Heart right ventricle (tissue), 16 donors: ENCODE measurements around the gene TMEM204. TPM values are rescaled to one million over a fixed set of nuclear protein-coding genes. Genes with fewer than 3 reads are reported as not detected.

ENCODE experiments used
- ATAC-seq, 8 donors: fragments of 200-7000 bp; cut with Tn5 transposase; one replicate each; pipeline ENCODE4 v1.9.1; 2020; ENCODE audit warnings: mild to moderate bottlenecking in 8 of 8, moderate library complexity in 8 of 8, moderate number of reproducible peaks in 1 of 8
- DNase-seq, 2 donors: peaks; one replicate each; pipeline ENCODE4 v3.0.0-alpha.2; 2020
- H3K27ac ChIP-seq, 10 donors: fragments of 200-600 bp; sonication (generic) in 2 of 10; one replicate each; pipeline versions ENCODE4 v1.5.0 to v1.8.0; 2020 to 2022; ENCODE audit warnings: mild to moderate bottlenecking in 3 of 10
- H3K27me3 ChIP-seq, 7 donors: fragments of 200-600 bp; one replicate each; pipeline ENCODE4 v1.8.0; 2021 to 2022; ENCODE audit warnings: mild to moderate bottlenecking in 2 of 7
- H3K36me3 ChIP-seq, 9 donors: fragments of 200-600 bp; sonication (generic) in 1 of 9; one replicate each; pipeline versions ENCODE4 v1.5.0 to v1.8.0; 2020 to 2022; ENCODE audit warnings: mild to moderate bottlenecking in 2 of 9
- H3K4me1 ChIP-seq, 9 donors: fragments of 200-600 bp; sonication (generic) in 1 of 9; one replicate each; pipeline versions ENCODE4 v1.5.0 to v1.8.0; 2020 to 2022; ENCODE audit warnings: mild to moderate bottlenecking in 4 of 9
- H3K4me3 ChIP-seq, 10 donors: fragments of 200-600 bp; sonication (generic) in 2 of 10; one replicate each; pipeline versions ENCODE4 v1.5.0 to v1.8.0; 2020 to 2022; ENCODE audit warnings: mild to moderate bottlenecking in 7 of 10, moderate library complexity in 2 of 10
- H3K9me3 ChIP-seq, 11 donors: fragments of 200-600 bp in 10 of 11; sonication (generic) in 2 of 11; one replicate each; pipeline versions ENCODE4 v1.5.0 to v1.8.0; 2013 to 2022; ENCODE audit warnings: mild to moderate bottlenecking in 2 of 11, control low read depth in 1 of 11, moderate library complexity in 1 of 11
- CTCF ChIP-seq, 9 donors: fragments of 200-600 bp; sonication (generic) in 2 of 9; IDR thresholded peaks; one replicate each; pipeline versions ENCODE4 v1.5.0 to v1.8.0; 2021 to 2022; ENCODE audit warnings: antibody characterized with exemption in 9 of 9, mild to moderate bottlenecking in 5 of 9, moderate library complexity in 1 of 9
- WGBS, 2 donors: extraction: QIAGEN DNeasy Blood & Tissue Kit; methylation state at CpG; one replicate each; pipeline ENCODE4 v1.1.7; 2013; ENCODE audit warnings: inconsistent platforms in 1 of 2; 5-methylcytosine and 5-hydroxymethylcytosine counted together
- intact Hi-C, 10 donors: fragments of 100-400 bp; cut with DNase I; formaldehyde crosslinking; loops; one replicate each; pipeline versions ENCODE4 v1.11.1 to v1.14.2; 2022
- polyA plus RNA-seq, 2 donors: library from polyadenylated mRNA; stranded (reverse); fragments of 200-250 nt; gene quantifications; one replicate each; pipeline ENCODE4 v1.2.3, GENCODE V29; 2013
- total RNA-seq, 10 donors: library from RNA; stranded (reverse); fragmentation: NEBNext Ultra II Directional in 3 of 10; extraction: Animal tissue kit (Norgen Biotek cat#: 25700) in 3 of 10; gene quantifications; one replicate each; pipeline versions ENCODE4 v1.2.1 to v1.2.4, GENCODE V29; 2021 to 2023
- donor health status: Arrhythmogenic right ventricular cardiomyopathy.
- donor health status: ischemic (EF 13 %, LVEDD 7.1; RV severe dilation, severe dysfunction).
- donor health status: healthy with polysubstance abuse.
- donor health status: DM: no; HTN: yes; CAD: no.
- donor health status: DM: no; HTN: no; CAD: no.
- donor health status: ischemic (EF 25% LVEDD 6.9; RV normal size, moderate dysfunction).
- donor health status: ischemic (EF 25% LVEDD 5.7; RV mildly dilated, moderate dysfunction).
- donor health status: healthy.
- donor health status: DM: yes; HTN: yes; CAD: no.
- donor health status: Ischemic cardiomyopathy.
- donor health status: ischemic (EF 35%, LVEDD 5.7; RV mildly dilated, moderate dysfunction).
- donor health status: nonischemic (EF 11% LVEDD 7.7; RV severe dilation, severe dysfunction).
- donor health status: DM: yes; HTN: yes; CAD: no.
- donor health status: PGD.
- donor health status: ischemic (EF 29% LVEDD 5.4; RV normal size, mild dysfunction).
- donor health status: nonischemic (EF 23%, LVEDD 6.1; RV moderate dilation, normal function).

The TMEM204 gene
- total and polyA plus RNA-seq, 12 donors, result 10.7 to 49.9 (median 19.8) TPM

- intact Hi-C loops, result loop anchor here in 5 of 10 donors (5.0 to 10.0 kb wide), 4 partner anchors 46 to 69 kb away; partner anchors contain the start of gene TELO2 (in 3 of the 5)
- DNase-seq, result no peak
- no peak for TF ChIP-seq CTCF (IDR thresholded peaks at IDR 0.05)
- WGBS, 2 donors, result 70 to 74% methylated on average over 7 of the region's 7 CpGs
- peak overlapping the region in 7 of 10 donors; percentile 20 to 68 (median 37) for H3K27ac ChIP-seq
- peaks cover 0 to 88% (median 32%) of the 10 kb centered on the region in 9 donors for H3K36me3 ChIP-seq
- peaks cover 0 to 34% (median 5%) of the 10 kb centered on the region in 9 donors for H3K4me1 ChIP-seq
- peak in 3 of 8 donors; percentile 18 to 30 (median 24) for ATAC-seq
- no peaks in the 10 kb centered on the region for H3K27me3 ChIP-seq
- no peak overlapping the region for H3K4me3 ChIP-seq
- H3K9me3 ChIP-seq, result no peaks in the 10 kb centered on the region
Measured at GRCh38 chr16:1561266-1561665, 27.8 kb downstream of the TMEM204 start.

GRCh38 chr16:1561836-1562235, 28.4 kb downstream of the TMEM204 start:
- no peak for ATAC-seq
- Histone ChIP-seq H3K4me3 (no peak overlapping the region), H3K4me1 (peaks cover 0 to 34% (median 5%) of the 10 kb centered on the region in 9 donors), H3K9me3 (no peaks in the 10 kb centered on the region), H3K27ac (peak overlapping the region in 5 of 10 donors; percentile 35 to 68 (median 38)), H3K36me3 (peaks cover 0 to 84% (median 30%) of the 10 kb centered on the region in 9 donors), H3K27me3 (no peaks in the 10 kb centered on the region)
- DNase-seq, result no peak
- intact Hi-C loops, result loop anchor here in 5 of 10 donors (5.0 to 10.0 kb wide), 4 partner anchors 45 to 70 kb away; partner anchors contain the start of gene TELO2 (in 3 of the 5)
- TF ChIP-seq CTCF (IDR thresholded peaks at IDR 0.05), result no peak
- 81 to 86% methylated on average over 14 of the region's 14 CpGs for WGBS, 2 donors

- H3K4me3 ChIP-seq, result no peak overlapping the region
- H3K36me3 ChIP-seq, result peaks cover 0 to 68% (median 13%) of the 10 kb centered on the region in 9 donors
- 96 to 97% methylated on average over 20 of the region's 20 CpGs for WGBS, 2 donors
- DNase-seq (no peak), ATAC-seq (no peak)
- H3K27me3 ChIP-seq, result no peaks in the 10 kb centered on the region
- TF ChIP-seq CTCF (IDR thresholded peaks at IDR 0.05), result no peak
- intact Hi-C loops, result loop anchor here in 5 of 10 donors (5.0 to 10.0 kb wide), 4 partner anchors 44 to 71 kb away; partner anchors contain the start of gene TELO2 (in 3 of the 5)
- no peaks in the 10 kb centered on the region for H3K9me3 ChIP-seq
- H3K27ac ChIP-seq, result no peak overlapping the region
- peaks cover 0 to 29% (median 5%) of the 10 kb centered on the region in 9 donors for H3K4me1 ChIP-seq
Measured at GRCh38 chr16:1563786-1564185, 30.3 kb downstream of the TMEM204 start.

GRCh38 chr16:1564325-1564724, 30.9 kb downstream of the TMEM204 start:
- WGBS, 2 donors, result 74 to 81% methylated on average over 9 of the region's 9 CpGs
- peaks cover 0 to 24% (median 5%) of the 10 kb centered on the region in 9 donors for H3K4me1 ChIP-seq
- H3K27ac ChIP-seq, result no peak overlapping the region
- intact Hi-C loops, result loop anchor here in 5 of 10 donors (5.0 to 10.0 kb wide), 4 partner anchors 43 to 72 kb away; partner anchors contain the start of gene TELO2 (in 3 of the 5)
- H3K36me3 ChIP-seq, result peaks cover 0 to 63% (median 13%) of the 10 kb centered on the region in 9 donors
- no peak for DNase-seq
- H3K27me3 ChIP-seq, result no peaks in the 10 kb centered on the region
- TF ChIP-seq CTCF (IDR thresholded peaks at IDR 0.05), result peak in 8 of 9 donors; percentile 20 to 56 (median 48)
- ATAC-seq, result no peak
- H3K4me3 ChIP-seq, result no peak overlapping the region
- H3K9me3 ChIP-seq, result no peaks in the 10 kb centered on the region
